Heart left ventricle (tissue), 16 donors: ENCODE data around the gene ASAP2. TPM values are rescaled to one million over a fixed set of nuclear protein-coding genes. Genes with fewer than 3 reads are reported as not detected.

ENCODE experiments used
- ATAC-seq, 4 donors: fragments of 200-7000 bp; cut with Tn5 transposase; one replicate each; pipeline ENCODE4 v1.9.1; 2020 to 2022; ENCODE audit warnings: moderate library complexity in 4 of 4, mild to moderate bottlenecking in 3 of 4, moderate number of reproducible peaks in 1 of 4
- DNase-seq, 5 donors: peaks; one replicate each; pipeline ENCODE4 v3.0.0-alpha.2; 2020
- H3K27ac ChIP-seq, 12 donors: fragments of 200-600 bp; sonication (generic) in 4 of 12; one replicate each; pipeline versions ENCODE4 v1.5.0 to v1.8.0; 2016 to 2022; ENCODE audit warnings: mild to moderate bottlenecking in 2 of 12
- H3K27me3 ChIP-seq, 9 donors: fragments of 200-600 bp; sonication (generic) in 2 of 9; one replicate each; pipeline versions ENCODE4 v1.5.1 to v1.8.0; 2016 to 2022; ENCODE audit warnings: mild to moderate bottlenecking in 3 of 9
- H3K36me3 ChIP-seq, 9 donors: fragments of 200-600 bp; sonication (generic) in 2 of 9; one replicate each; pipeline versions ENCODE4 v1.5.0 to v1.8.0; 2018 to 2022; ENCODE audit warnings: mild to moderate bottlenecking in 2 of 9
- H3K4me1 ChIP-seq, 12 donors: fragments of 200-600 bp; sonication (generic) in 4 of 12; one replicate each; pipeline versions ENCODE4 v1.5.0 to v1.8.0; 2016 to 2022; ENCODE audit warnings: mild to moderate bottlenecking in 3 of 12
- H3K4me3 ChIP-seq, 12 donors: fragments of 200-600 bp; sonication (generic) in 4 of 12; one replicate each; pipeline versions ENCODE4 v1.5.0 to v1.8.0; 2017 to 2022; ENCODE audit warnings: mild to moderate bottlenecking in 9 of 12, moderate library complexity in 4 of 12
- H3K9me3 ChIP-seq, 12 donors: fragments of 200-600 bp; sonication (generic) in 4 of 12; one replicate each; pipeline versions ENCODE4 v1.5.0 to v1.8.0; 2016 to 2022; ENCODE audit warnings: mild to moderate bottlenecking in 1 of 12
- CTCF ChIP-seq, 12 donors: fragments of 200-600 bp; sonication (generic) in 4 of 12; IDR thresholded peaks; one replicate each; pipeline versions ENCODE4 v1.5.0 to v1.8.0; 2018 to 2022; ENCODE audit warnings: antibody characterized with exemption in 12 of 12, mild to moderate bottlenecking in 5 of 12
- POLR2A ChIP-seq, 2 donors: fragments of 450-650 bp; IDR thresholded peaks; one replicate each; pipeline ENCODE4 v1.6.1; 2017; ENCODE audit warnings: antibody characterized with exemption in 2 of 2, mild to moderate bottlenecking in 2 of 2, moderate library complexity in 2 of 2
- WGBS, 4 donors: extraction: QIAGEN DNeasy Blood & Tissue Kit in 2 of 4; methylation state at CpG; one replicate each; pipeline versions ENCODE4 v1.1.5 to v1.1.7; 2013 to 2018; 5-methylcytosine and 5-hydroxymethylcytosine counted together
- intact Hi-C, 10 donors: fragments of 100-400 bp; cut with DNase I; formaldehyde crosslinking; loops; one replicate each; pipeline versions ENCODE4 v1.11.1 to v1.14.2; 2022
- polyA plus RNA-seq, 2 donors: library from polyadenylated mRNA; stranded (reverse); fragments of 200-250 nt; gene quantifications; one replicate each; pipeline ENCODE4 v1.2.3, GENCODE V29; 2013
- total RNA-seq, 9 donors: library from RNA; depleted of rRNA in 2 of 9; stranded (reverse); fragments of >200 nt in 2 of 9; fragmentation: NEBNext Ultra II Directional in 3 of 9; extraction: Animal tissue kit (Norgen Biotek cat#: 25700) in 3 of 9; gene quantifications; one replicate each; pipeline versions ENCODE4 v1.1.0 to v1.2.4, GENCODE V29; 2016 to 2023
- donor health status: ischemic (EF 13 %, LVEDD 7.1; RV severe dilation, severe dysfunction).
- donor health status: healthy with polysubstance abuse.
- donor health status: DM: no; HTN: yes; CAD: no.
- donor health status: DM: no; HTN: no; CAD: no.
- donor health status: ischemic (EF 25% LVEDD 6.9; RV normal size, moderate dysfunction).
- donor health status: ischemic (EF 25% LVEDD 5.7; RV mildly dilated, moderate dysfunction).
- donor health status: healthy.
- donor health status: DM: yes; HTN: yes; CAD: no.
- donor health status: ischemic (EF 35%, LVEDD 5.7; RV mildly dilated, moderate dysfunction).
- donor health status: nonischemic (EF 11% LVEDD 7.7; RV severe dilation, severe dysfunction).
- donor health status: DM: yes; HTN: yes; CAD: no.
- donor health status: PGD.
- donor health status: ischemic (EF 29% LVEDD 5.4; RV normal size, mild dysfunction).
- donor health status: nonischemic (EF 23%, LVEDD 6.1; RV moderate dilation, normal function).

The ASAP2 gene
- total and polyA plus RNA-seq, 11 donors = 6.7 to 17.0 (median 11.9) TPM

- 88 to 93% (median 90%) methylated on average over 7 of the region's 7 CpGs for WGBS, 4 donors
- Histone ChIP-seq H3K4me1 (peaks cover 8 to 69% (median 48%) of the 10 kb centered on the region in 12 donors), H3K27ac (no peak overlapping the region), H3K9me3 (no peaks in the 10 kb centered on the region), H3K27me3 (no peaks in the 10 kb centered on the region), H3K4me3 (no peak overlapping the region), H3K36me3 (peaks cover 0 to 17% (median 0%) of the 10 kb centered on the region in 9 donors)
- no peak for DNase-seq
- no peak for ATAC-seq
- TF ChIP-seq POLR2A (IDR thresholded peaks at IDR 0.05) (no peak), CTCF (IDR thresholded peaks at IDR 0.05) (no peak)
- intact Hi-C loops = no loop called here
Observed at GRCh38 chr2:9278439-9278838, 71.8 kb downstream of the ASAP2 start.

- H3K4me3 ChIP-seq = no peak overlapping the region
- no peak for DNase-seq
- H3K9me3 ChIP-seq = no peaks in the 10 kb centered on the region
- intact Hi-C loops = no loop called here
- WGBS, 4 donors = 75 to 80% (median 76%) methylated on average over 10 of the region's 10 CpGs
- H3K4me1 ChIP-seq = peaks cover 8 to 59% (median 39%) of the 10 kb centered on the region in 12 donors
- peaks cover 0 to 17% (median 0%) of the 10 kb centered on the region in 9 donors for H3K36me3 ChIP-seq
- TF ChIP-seq POLR2A (IDR thresholded peaks at IDR 0.05) (no peak), CTCF (IDR thresholded peaks at IDR 0.05) (no peak)
- H3K27me3 ChIP-seq = no peaks in the 10 kb centered on the region
- no peak for ATAC-seq
- H3K27ac ChIP-seq = no peak overlapping the region
Observed at GRCh38 chr2:9279426-9279825, 72.8 kb downstream of the ASAP2 start.

- 64 to 71% (median 67%) methylated on average over 8 of the region's 8 CpGs for WGBS, 4 donors
- no peaks in the 10 kb centered on the region for H3K9me3 ChIP-seq
- no peak overlapping the region for H3K4me3 ChIP-seq
- no peak overlapping the region for H3K27ac ChIP-seq
- ATAC-seq = no peak
- no peaks in the 10 kb centered on the region for H3K27me3 ChIP-seq
- peaks cover 8 to 51% (median 33%) of the 10 kb centered on the region in 12 donors for H3K4me1 ChIP-seq
- intact Hi-C loops = no loop called here
- no peak for DNase-seq
- no peak for TF ChIP-seq CTCF (IDR thresholded peaks at IDR 0.05)
- no peak for TF ChIP-seq POLR2A (IDR thresholded peaks at IDR 0.05)
- H3K36me3 ChIP-seq = peaks cover 0 to 17% (median 0%) of the 10 kb centered on the region in 9 donors
Observed at GRCh38 chr2:9280224-9280623, 73.6 kb downstream of the ASAP2 start.

- Histone ChIP-seq H3K27me3 (no peaks in the 10 kb centered on the region), H3K36me3 (peaks cover 0 to 17% (median 0%) of the 10 kb centered on the region in 9 donors), H3K9me3 (no peaks in the 10 kb centered on the region), H3K27ac (no peak overlapping the region), H3K4me1 (peaks cover 5 to 46% (median 28%) of the 10 kb centered on the region in 12 donors), H3K4me3 (no peak overlapping the region)
- DNase-seq = no peak
- ATAC-seq = no peak
- intact Hi-C loops = no loop called here
- WGBS, 4 donors = 67 to 77% (median 68%) methylated on average over 7 of the region's 7 CpGs
- TF ChIP-seq POLR2A (IDR thresholded peaks at IDR 0.05) (no peak), CTCF (IDR thresholded peaks at IDR 0.05) (no peak)
Observed at GRCh38 chr2:9281145-9281544, 74.5 kb downstream of the ASAP2 start.
